GM12878 (cell line): ENCODE data around the gene RNASE3. TPM values are rescaled to one million over a fixed set of nuclear protein-coding genes. Genes with fewer than 3 reads are reported as not detected.
"Not testable (repeated sequence)": the region's sequence is repeated elsewhere in the genome, so short reads cannot be mapped to it uniquely, and the experiment has no call there.

ENCODE experiments used
- ATAC-seq: fragments of 200-7000 bp; cut with Tn5 transposase; 3 replicates; pipeline ENCODE4 v1.9.1; 2020; ENCODE audit warnings: mild to moderate bottlenecking, moderate library complexity
- BruUV-seq: library from RNA; stranded (reverse); fragments of 400-500 nt; replicated peaks from 2 replicates; lab custom pipeline; 2021; lab: Mats Ljungman, UMichigan
- CTCF ChIA-PET: fragments of 300-600 bp; sonication (Branson Sonifier 250); formaldehyde crosslinking; extraction: SDS; loops from one replicate; lab custom pipeline; 2021; ENCODE audit warnings: inconsistent platforms; lab: Yijun Ruan, JAX
- POLR2A ChIA-PET: fragments of 350-600 bp; formaldehyde crosslinking; extraction: SDS; loops from one replicate; lab custom pipeline; 2021; ENCODE audit warnings: inconsistent platforms; lab: Charles Lee
- RAD21 ChIA-PET: fragments of 300-600 bp; sonication (Branson Sonifier 250); formaldehyde crosslinking; loops from one replicate; lab custom pipeline; 2023; ENCODE audit warnings: antibody characterized with exemption; ENCODE audit not compliant: unreplicated experiment; lab: Charles Lee
- SMC1A ChIA-PET: fragments of 300-600 bp; sonication (Branson Sonifier 250); formaldehyde crosslinking; loops from one replicate; lab custom pipeline; 2023; ENCODE audit not compliant: unreplicated experiment, uncharacterized antibody; lab: Charles Lee
- DNase-seq: peaks from one replicate; pipeline ENCODE4 v3.0.0-alpha.2; 2011; ENCODE audit warnings: low read depth, low spot score
- FAIRE-seq: peaks from 3 replicates; lab custom pipeline; 2011; peaks lifted over from hg19 to GRCh38; lab: Jason Lieb, UNC
- H2AFZ ChIP-seq: 2 replicates; pipeline ENCODE4 v1.6.0; 2011; ENCODE audit warnings: low read depth, low read length, control low read depth; ENCODE audit not compliant: control insufficient read depth
- H3K27ac ChIP-seq: 2 replicates; pipeline ENCODE4 v1.5.1; 2011; ENCODE audit warnings: control low read depth; ENCODE audit not compliant: control insufficient read depth, insufficient read depth
- H3K27me3 ChIP-seq, 2 experiments: replicated peaks in 1 of 2; 2 replicates each; pipeline versions ENCODE4 v1.6.0 to v1.6.1; 2011; ENCODE audit warnings: low read length in 1 of 2; ENCODE audit not compliant: control insufficient read depth in 2 of 2, insufficient read depth in 2 of 2
- H3K36me3 ChIP-seq, 2 experiments: 2 replicates each; pipeline ENCODE4 v1.5.1; 2011; ENCODE audit warnings: low read length in 1 of 2; ENCODE audit not compliant: control insufficient read depth in 2 of 2, insufficient read depth in 2 of 2
- H3K4me1 ChIP-seq: 2 replicates; pipeline ENCODE4 v1.6.1; 2011; ENCODE audit warnings: mild to moderate bottlenecking, low read length, moderate library complexity, mixed read lengths; ENCODE audit not compliant: control insufficient read depth, insufficient read depth
- H3K4me2 ChIP-seq: 2 replicates; pipeline ENCODE4 v1.6.0; 2011; ENCODE audit warnings: control low read depth; ENCODE audit not compliant: control insufficient read depth, insufficient read depth
- H3K4me3 ChIP-seq: fragments of 200-600 bp; sonication (generic); 2 replicates; pipeline ENCODE4 v1.5.1; 2016
- H3K79me2 ChIP-seq: 2 replicates; pipeline ENCODE4 v1.6.0; 2011; ENCODE audit warnings: low read length; ENCODE audit not compliant: control insufficient read depth, insufficient read depth
- H3K9ac ChIP-seq: 2 replicates; pipeline ENCODE4 v1.8.0; 2011; ENCODE audit warnings: low read length, control low read depth, mixed read lengths; ENCODE audit not compliant: control insufficient read depth, insufficient read depth
- H3K9me3 ChIP-seq: replicated peaks from 3 replicates; pipeline ENCODE4 v1.5.1; 2011; ENCODE audit warnings: mild to moderate bottlenecking, low read length; ENCODE audit not compliant: control insufficient read depth, insufficient read depth
- H4K20me1 ChIP-seq: 2 replicates; pipeline ENCODE4 v1.6.0; 2011; ENCODE audit not compliant: control insufficient read depth, insufficient read depth
- HCFC1 ChIP-seq: fragments of 150-350 bp; IDR thresholded peaks from 2 replicates; pipeline ENCODE4 v1.6.1; 2014; ENCODE audit warnings: low read length
- PML ChIP-seq: IDR thresholded peaks from 2 replicates; pipeline ENCODE4 v1.6.1; 2012; ENCODE audit warnings: low read length, inconsistent platforms
- POU2F2 ChIP-seq: IDR thresholded peaks from 3 replicates; pipeline ENCODE4 v1.6.1; 2011; ENCODE audit warnings: low read depth, mild to moderate bottlenecking, low read length, borderline replicate concordance
- SMARCA5 ChIP-seq: fragments of 450-650 bp; IDR thresholded peaks from 2 replicates; pipeline ENCODE4 v1.6.1; 2017; ENCODE audit warnings: mild to moderate bottlenecking
- SMC3 ChIP-seq: IDR thresholded peaks from 2 replicates; pipeline ENCODE4 v1.6.1; 2011; ENCODE audit warnings: low read length, improper control_type of control experiment, borderline replicate concordance
- STAT1 ChIP-seq: fragments of 450-650 bp; conservative IDR thresholded peaks from 2 replicates; pipeline ENCODE4 v1.6.1; 2014; ENCODE audit warnings: antibody characterized with exemption, mild to moderate bottlenecking
- TBL1XR1 ChIP-seq: IDR thresholded peaks from 2 replicates; pipeline ENCODE4 v1.6.1; 2012; ENCODE audit warnings: low read depth, low read length, improper control_type of control experiment
- TCF3 ChIP-seq: IDR thresholded peaks from 2 replicates; pipeline ENCODE4 v1.6.1; 2012; ENCODE audit warnings: low read depth, mild to moderate bottlenecking, low read length, borderline replicate concordance; ENCODE audit not compliant: insufficient read depth
- ZNF207 ChIP-seq: fragments of 450-650 bp; IDR thresholded peaks from 2 replicates; pipeline ENCODE4 v1.6.1; 2014; ENCODE audit warnings: antibody characterized with exemption, mild to moderate bottlenecking, borderline replicate concordance
- ZNF384 ChIP-seq: IDR thresholded peaks from 2 replicates; pipeline ENCODE4 v1.6.1; 2012; ENCODE audit warnings: low read depth, mild to moderate bottlenecking, low read length, improper control_type of control experiment, borderline replicate concordance
- WGBS: methylation state at CpG from one replicate; pipeline ENCODE4 v1.1.6; 2016; ENCODE audit warnings: low lambda C conversion rate; ENCODE audit not compliant: insufficient replicate concordance, insufficient coverage; ENCODE audit errors: missing lambda C conversion rate; 5-methylcytosine and 5-hydroxymethylcytosine counted together
- in situ Hi-C: fragments of 300-500 bp; cut with MboI; formaldehyde crosslinking; loops from 9 replicates; pipeline ENCODE4 v1.14.3; 2018; ENCODE audit warnings: mixed read lengths
- intact Hi-C: fragments of 100-400 bp; cut with micrococcal nuclease; formaldehyde crosslinking; loops from one replicate; pipeline ENCODE4 v1.14.2; 2022; ENCODE audit not compliant: unreplicated experiment
- polyA plus RNA-seq, 11 experiments: library from polyadenylated mRNA; depleted of rRNA in 4 of 11; unstranded in 6 of 11; stranded (reverse) in 5 of 11; fragments of >200 nt; fragmentation: Nextera tagmentation in 4 of 11; fragmentation: Illumina TruSeq in 1 of 11; extraction: Ambion mirVana in 4 of 11; extraction: Trizol in 1 of 11; gene quantifications; 1 replicate in 1 of 11; 2 replicates in 10 of 11; pipeline versions ENCODE4 v1.2.1 to v1.2.3, GENCODE V29; 2011 to 2016; ENCODE audit warnings: inconsistent platforms in 2 of 11, missing spikeins in 2 of 11, low read depth in 1 of 11
- total RNA-seq, 4 experiments: library from RNA; depleted of rRNA in 3 of 4; stranded (reverse); fragments of >200 nt in 3 of 4; fragmentation: Illumina TruSeq in 1 of 4; extraction: Trizol in 1 of 4; gene quantifications; 2 replicates each; pipeline versions ENCODE4 v1.2.1 to v1.2.3, GENCODE V29; 2013 to 2021
- TF ChIP-seq, protein P1 (sequence below): IDR thresholded peaks from 2 replicates; pipeline ENCODE4 v1.6.1; 2011; ENCODE audit warnings: borderline replicate concordance, low read depth, mild to moderate bottlenecking, moderate library complexity, low read length; ENCODE audit not compliant: insufficient read depth, poor library complexity, severe bottlenecking

RNASE3 gene
- total and polyA plus RNA-seq, 10 of the 15 experiments (the other 5 are each of a cell fraction or from before 2014, with no cell fraction given): not detected

DNA sequence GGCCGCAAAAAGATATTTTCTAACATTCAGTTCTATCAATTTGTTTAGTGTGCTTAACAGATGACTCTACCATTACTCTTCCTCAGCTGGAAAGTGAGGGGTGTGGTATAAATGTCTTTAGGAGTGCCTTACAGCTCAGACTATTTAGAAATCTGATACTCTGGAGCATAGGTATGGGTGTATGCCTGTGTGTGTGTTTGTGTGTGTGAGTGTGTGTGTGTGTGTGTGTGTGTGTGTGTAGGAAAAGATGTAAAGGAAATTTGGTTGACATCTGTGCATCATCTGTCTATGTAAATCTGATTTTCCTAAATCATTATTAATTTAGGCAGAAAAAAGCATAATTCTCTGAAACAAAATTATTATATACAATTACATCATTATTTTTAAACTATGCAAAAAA lies 16.0 kb downstream of the RNASE3 start:
- no peaks in the 10 kb centered on the region for H3K9me3 ChIP-seq
- RAD21 ChIA-PET: no interaction called here
- no peaks in the 10 kb centered on the region for H3K27me3 ChIP-seq
- intact Hi-C loops (no loop called here), in situ Hi-C loops (no loop called here)
- H2AFZ ChIP-seq: no peak overlapping the region
- ATAC-seq (no peak), FAIRE-seq (no peak), DNase-seq (no peak)
- WGBS: 45% methylated on average over 1 of the region's 1 CpG
- SMC1A ChIA-PET: interaction anchor here (0.6 kb wide), 1 partner anchor 30 kb away, joined by 3 read pairs; no protein-coding TSS in a partner anchor
- no peaks in the 10 kb centered on the region for H3K36me3 ChIP-seq
- CTCF ChIA-PET: no interaction called here
- POLR2A ChIA-PET: no interaction called here
- H3K79me2 ChIP-seq: no peaks in the 10 kb centered on the region
- no peak overlapping the region for H3K27ac ChIP-seq
- no peak for TF ChIP-seq TBL1XR1
- TF ChIP-seq SMARCA5: no peak
- no peak for TF ChIP-seq SMC3
- no peak for TF ChIP-seq PML
- TF ChIP-seq ZNF384: no peak
- no peak for TF ChIP-seq STAT1
- no peak for TF ChIP-seq HCFC1
- TF ChIP-seq ZNF207: no peak
- TF ChIP-seq TCF3: no peak
- TF ChIP-seq, protein P1, sequence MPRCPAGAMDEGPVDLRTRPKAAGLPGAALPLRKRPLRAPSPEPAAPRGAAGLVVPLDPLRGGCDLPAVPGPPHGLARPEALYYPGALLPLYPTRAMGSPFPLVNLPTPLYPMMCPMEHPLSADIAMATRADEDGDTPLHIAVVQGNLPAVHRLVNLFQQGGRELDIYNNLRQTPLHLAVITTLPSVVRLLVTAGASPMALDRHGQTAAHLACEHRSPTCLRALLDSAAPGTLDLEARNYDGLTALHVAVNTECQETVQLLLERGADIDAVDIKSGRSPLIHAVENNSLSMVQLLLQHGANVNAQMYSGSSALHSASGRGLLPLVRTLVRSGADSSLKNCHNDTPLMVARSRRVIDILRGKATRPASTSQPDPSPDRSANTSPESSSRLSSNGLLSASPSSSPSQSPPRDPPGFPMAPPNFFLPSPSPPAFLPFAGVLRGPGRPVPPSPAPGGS: no peak
- TF ChIP-seq POU2F2: no peak
- H3K4me3 ChIP-seq: no peak overlapping the region
- H3K4me2 ChIP-seq: no peak overlapping the region
- H3K9ac ChIP-seq: no peak overlapping the region
- no peaks in the 10 kb centered on the region for H3K4me1 ChIP-seq
- BruUV-seq: no TSS peak
- no peaks in the 10 kb centered on the region for H4K20me1 ChIP-seq

DNA sequence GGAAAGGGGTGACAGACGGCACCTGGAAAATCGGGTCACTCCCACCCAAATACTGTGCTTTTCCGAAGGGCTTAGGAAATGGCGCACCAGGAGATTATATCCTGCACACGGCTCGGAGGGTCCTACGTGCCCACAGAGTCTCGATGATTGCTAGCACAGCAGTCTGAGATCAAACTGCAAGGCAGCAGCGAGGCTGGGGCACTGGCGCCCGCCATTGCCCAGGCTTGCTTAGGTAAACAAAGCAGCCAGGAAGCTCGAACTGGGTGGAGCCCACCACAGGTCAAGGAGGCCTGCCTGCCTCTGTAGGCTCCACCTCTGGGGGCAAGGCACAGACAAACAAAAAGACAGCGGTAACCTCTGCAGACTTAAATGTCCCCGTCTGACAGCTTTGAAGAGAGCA lies 19.6 kb downstream of the RNASE3 start:
- H3K9ac ChIP-seq, FAIRE-seq, H3K4me2 ChIP-seq, CTCF ChIA-PET, H3K79me2 ChIP-seq, H3K36me3 ChIP-seq, SMC1A ChIA-PET, RAD21 ChIA-PET, H3K27ac ChIP-seq, H3K4me3 ChIP-seq, H2AFZ ChIP-seq, ATAC-seq, BruUV-seq, H3K27me3 ChIP-seq, in situ Hi-C loops, POLR2A ChIA-PET, intact Hi-C loops, H3K4me1 ChIP-seq, H4K20me1 ChIP-seq, H3K9me3 ChIP-seq, DNase-seq: not testable (repeated sequence)
- 34% methylated on average over 14 of the region's 14 CpGs for WGBS

DNA sequence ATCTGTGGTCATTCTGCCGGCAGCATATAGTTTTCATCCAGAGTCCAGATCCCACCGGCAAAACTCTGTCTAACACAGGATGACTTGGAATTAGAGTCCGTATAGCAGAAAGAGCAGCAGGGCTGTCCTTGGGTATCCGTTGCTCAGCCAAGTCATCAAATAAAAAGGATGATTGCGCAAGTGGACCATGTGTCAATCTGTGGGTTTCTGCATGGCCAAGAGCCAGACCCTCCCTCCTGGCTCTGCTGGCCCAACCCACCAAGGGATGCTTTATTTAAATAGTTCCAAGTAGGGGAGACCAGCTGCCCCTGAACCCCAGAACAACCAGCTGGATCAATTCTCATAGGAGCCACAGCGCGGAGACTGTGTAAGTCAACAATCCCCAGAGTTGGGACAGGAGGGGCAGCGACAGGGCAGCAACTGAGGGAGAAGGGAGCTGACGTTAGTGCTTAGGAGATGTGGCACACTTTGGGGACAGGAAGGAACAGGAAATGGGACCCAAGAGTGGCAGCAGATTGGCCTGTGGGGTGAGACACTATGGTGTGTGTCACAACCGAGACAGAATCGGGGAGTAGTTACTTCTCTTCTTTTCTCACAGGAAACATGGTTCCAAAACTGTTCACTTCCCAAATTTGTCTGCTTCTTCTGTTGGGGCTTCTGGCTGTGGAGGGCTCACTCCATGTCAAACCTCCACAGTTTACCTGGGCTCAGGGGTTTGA lies 28.0 kb downstream of the RNASE3 start:
- H4K20me1 ChIP-seq, SMC1A ChIA-PET, H3K27ac ChIP-seq, in situ Hi-C loops, H3K4me1 ChIP-seq, H3K27me3 ChIP-seq, H3K36me3 ChIP-seq, CTCF ChIA-PET, H3K79me2 ChIP-seq, H3K9ac ChIP-seq, FAIRE-seq, POLR2A ChIA-PET, H3K4me2 ChIP-seq, H3K4me3 ChIP-seq, H3K9me3 ChIP-seq, RAD21 ChIA-PET, H2AFZ ChIP-seq, intact Hi-C loops, BruUV-seq, ATAC-seq, DNase-seq: not testable (repeated sequence)
- 53% methylated on average over 11 of the region's 11 CpGs for WGBS
